Progenitor cell of endocrine pancreas (in vitro differentiated cells): ENCODE results near the gene SFXN3. TPM values are rescaled to one million over a fixed set of nuclear protein-coding genes. Genes with fewer than 3 reads are reported as not detected.
A peak's percentile ranks its signal among the peaks of the same experiment; 100 is the strongest.

ENCODE experiments used
- DNase-seq: peaks from one replicate; pipeline ENCODE4 v3.0.0; 2021; ENCODE audit warnings: low spot score; ENCODE audit not compliant: unreplicated experiment
- H3K27ac Mint-ChIP-seq: 2 replicates; pipeline ENCODE4 v1.8.0; 2021; ENCODE audit warnings: mild to moderate bottlenecking, moderate library complexity, mixed read lengths
- H3K27me3 Mint-ChIP-seq: 2 replicates; pipeline ENCODE4 v1.8.0; 2021; ENCODE audit warnings: mixed read lengths
- H3K36me3 Mint-ChIP-seq: 2 replicates; pipeline ENCODE4 v1.8.0; 2022; ENCODE audit warnings: mixed read lengths; ENCODE audit not compliant: insufficient read depth
- H3K4me1 Mint-ChIP-seq: 2 replicates; pipeline ENCODE4 v1.8.0; 2021; ENCODE audit warnings: low read depth, mixed read lengths
- H3K4me3 Mint-ChIP-seq: 2 replicates; pipeline ENCODE4 v1.8.0; 2021; ENCODE audit warnings: low read depth, mild to moderate bottlenecking, moderate library complexity, mixed read lengths
- H3K9me3 Mint-ChIP-seq: 2 replicates; pipeline ENCODE4 v1.8.0; 2021; ENCODE audit warnings: low read depth, mixed read lengths
- CTCF ChIP-seq: fragments of 200-600 bp; sonication (generic); IDR thresholded peaks from one replicate; pipeline ENCODE4 v1.5.0; 2021; ENCODE audit warnings: antibody characterized with exemption, mild to moderate bottlenecking; ENCODE audit not compliant: unreplicated experiment
- total RNA-seq: library from RNA; stranded (reverse); gene quantifications from 2 replicates; pipeline ENCODE4 v1.2.1, GENCODE V29; 2021

SFXN3 gene
- total RNA-seq, 1 donor from 2014 or later, result 6.1 TPM

GRCh38 chr10:101050208-101051069 is 19.4 kb downstream of the SFXN3 start:
- Mint-ChIP-seq H3K27ac (no peak overlapping the region), H3K36me3 (no peaks in the 10 kb centered on the region), H3K4me1 (peaks cover 17% of the 10 kb centered on the region), H3K27me3 (peaks cover 76% of the 10 kb centered on the region), H3K4me3 (no peak overlapping the region), H3K9me3 (no peaks in the 10 kb centered on the region)
- TF ChIP-seq CTCF, result peak; percentile 78
- DNase-seq, result peak; percentile 77

GRCh38 chr10:101052285-101052684 is 21.3 kb downstream of the SFXN3 start:
- Mint-ChIP-seq H3K27me3 (peaks cover 59% of the 10 kb centered on the region), H3K36me3 (no peaks in the 10 kb centered on the region), H3K9me3 (no peaks in the 10 kb centered on the region), H3K4me1 (peaks cover 11% of the 10 kb centered on the region), H3K4me3 (no peak overlapping the region), H3K27ac (no peak overlapping the region)
- DNase-seq, result no peak
- no peak for TF ChIP-seq CTCF

GRCh38 chr10:101053516-101053915 is 22.5 kb downstream of the SFXN3 start:
- peaks cover 10% of the 10 kb centered on the region for H3K4me1 Mint-ChIP-seq
- no peak for TF ChIP-seq CTCF
- no peak for DNase-seq
- no peak overlapping the region for H3K27ac Mint-ChIP-seq
- H3K9me3 Mint-ChIP-seq, result no peaks in the 10 kb centered on the region
- no peak overlapping the region for H3K4me3 Mint-ChIP-seq
- H3K36me3 Mint-ChIP-seq, result no peaks in the 10 kb centered on the region
- peaks cover 47% of the 10 kb centered on the region for H3K27me3 Mint-ChIP-seq

- Mint-ChIP-seq H3K9me3 (no peaks in the 10 kb centered on the region), H3K4me3 (no peak overlapping the region), H3K27me3 (peaks cover 38% of the 10 kb centered on the region), H3K4me1 (peaks cover 9% of the 10 kb centered on the region), H3K27ac (no peak overlapping the region), H3K36me3 (no peaks in the 10 kb centered on the region)
- DNase-seq, result no peak
- no peak for TF ChIP-seq CTCF
These were observed 23.3 kb downstream of the SFXN3 start for GRCh38 chr10:101054351-101054750.

GRCh38 chr10:101054876-101055275 is 23.8 kb downstream of the SFXN3 start:
- Mint-ChIP-seq H3K36me3 (no peaks in the 10 kb centered on the region), H3K4me1 (peaks cover 15% of the 10 kb centered on the region), H3K27ac (no peak overlapping the region), H3K9me3 (no peaks in the 10 kb centered on the region), H3K4me3 (no peak overlapping the region), H3K27me3 (peaks cover 33% of the 10 kb centered on the region)
- TF ChIP-seq CTCF, result no peak
- DNase-seq, result no peak
